GM06990 (cell line): ENCODE measurements around the gene PIAS4.

Experiments
- DNase-seq: peaks from one replicate; pipeline ENCODE4 v3.0.0-alpha.2; 2011; ENCODE audit not compliant: insufficient read length; ENCODE audit errors: extremely low read depth
- H3K27me3 ChIP-seq: replicated peaks from 2 replicates; pipeline ENCODE4 v1.6.0; 2011; ENCODE audit warnings: low read length; ENCODE audit not compliant: control insufficient read depth, insufficient read depth
- H3K36me3 ChIP-seq: 2 replicates; pipeline ENCODE4 v1.5.1; 2011; ENCODE audit warnings: low read length; ENCODE audit not compliant: control insufficient read depth, insufficient read depth
- H3K4me3 ChIP-seq: replicated peaks from 2 replicates; pipeline ENCODE4 v1.5.1; 2011; ENCODE audit warnings: low read depth, mild to moderate bottlenecking, control low read depth, low read length
- CTCF ChIP-seq: IDR thresholded peaks from 2 replicates; pipeline ENCODE4 v1.5.1; 2011; ENCODE audit warnings: low read length, control low read depth, mild to moderate bottlenecking, inconsistent platforms; ENCODE audit not compliant: insufficient read depth, poor library complexity, severe bottlenecking

The PIAS4 gene

GRCh38 chr19:3981373-3981735 is 26.2 kb upstream of the PIAS4 start:
- no peak overlapping the region for H3K4me3 ChIP-seq
- peaks cover 74% of the 10 kb centered on the region for H3K36me3 ChIP-seq
- no peak for DNase-seq
- no peaks in the 10 kb centered on the region for H3K27me3 ChIP-seq
- no peak for TF ChIP-seq CTCF

- TF ChIP-seq CTCF, result no peak
- H3K27me3 ChIP-seq, result no peaks in the 10 kb centered on the region
- H3K4me3 ChIP-seq, result no peak overlapping the region
- DNase-seq, result no peak
- peaks cover 68% of the 10 kb centered on the region for H3K36me3 ChIP-seq
Measured at GRCh38 chr19:3981736-3982681, 25.5 kb upstream of the PIAS4 start.

DNA sequence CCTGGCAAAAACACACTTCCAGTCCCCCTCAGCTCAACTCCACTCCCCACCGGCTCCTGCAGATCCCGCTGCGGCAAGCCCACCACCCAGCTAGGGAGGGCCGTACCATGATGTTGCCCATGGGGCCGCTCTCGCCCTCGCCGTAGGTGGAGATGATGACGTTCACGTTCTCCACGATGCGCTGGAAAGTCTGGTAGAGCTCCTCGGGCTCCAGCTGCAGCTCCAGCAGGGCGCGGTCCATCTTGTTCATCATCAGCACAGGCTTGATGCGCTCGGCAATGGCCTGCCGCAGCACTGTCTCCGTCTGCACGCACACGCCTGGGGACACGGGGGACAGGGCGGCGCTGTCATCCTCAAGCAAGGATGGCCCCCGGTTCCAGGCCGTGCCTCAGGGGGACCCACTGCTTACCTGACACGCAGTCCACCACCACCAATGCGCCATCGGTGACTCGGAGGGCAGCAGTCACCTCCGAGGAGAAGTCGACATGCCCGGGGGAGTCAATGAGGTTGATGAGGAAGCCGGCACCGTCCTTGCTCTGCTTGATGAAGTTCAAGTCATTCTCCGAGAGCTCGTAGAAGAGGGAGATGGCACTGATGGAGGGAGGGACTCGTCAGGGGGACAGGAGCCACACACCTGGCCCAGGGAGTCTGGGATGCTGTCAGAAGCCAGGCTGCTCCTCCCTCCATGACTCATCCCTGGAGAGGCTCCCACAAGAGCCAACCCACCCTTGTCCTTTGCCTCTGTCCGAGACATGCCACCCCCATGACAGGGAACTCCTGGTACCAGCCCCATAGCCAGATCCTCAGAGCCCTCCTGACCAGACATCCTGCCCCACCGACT is 24.6 kb upstream of the PIAS4 start:
- Histone ChIP-seq H3K36me3 (peaks cover 59% of the 10 kb centered on the region), H3K4me3 (peak overlapping the region; percentile 95)

GRCh38 chr19:3983542-3983914 is 24.0 kb upstream of the PIAS4 start:
- Histone ChIP-seq H3K36me3 (peaks cover 54% of the 10 kb centered on the region), H3K4me3 (peak overlapping the region; percentile 95), H3K27me3 (no peaks in the 10 kb centered on the region)
- DNase-seq, result no peak
- no peak for TF ChIP-seq CTCF

More for the DNA sequence above, 24.6 kb upstream of the PIAS4 start:
- no peak for TF ChIP-seq CTCF
- DNase-seq, result no peak
- H3K27me3 ChIP-seq, result no peaks in the 10 kb centered on the region

GRCh38 chr19:3983936-3984583 is 23.5 kb upstream of the PIAS4 start:
- H3K36me3 ChIP-seq, result peaks cover 52% of the 10 kb centered on the region
- DNase-seq, result peak; percentile 75
- H3K27me3 ChIP-seq, result no peaks in the 10 kb centered on the region
- no peak for TF ChIP-seq CTCF
- H3K4me3 ChIP-seq, result peak overlapping the region; percentile 95
